ENCODE measurements around the gene CRB1.

CRB1 gene

GRCh38 chr1:197362871-197363270 lies 94.8 kb downstream of the CRB1 start:
- Histone ChIP-seq H2AFZ (ENCODE audit: low read depth, low read length, severe bottlenecking) (no peak overlapping the region), H3K79me2 (ENCODE audit: insufficient read depth, low read length) (no peaks in the 10 kb centered on the region), H3K4me3 (ENCODE audit: insufficient read depth, low read length, poor library complexity, severe bottlenecking) (no peak overlapping the region), H3K9me3 (ENCODE audit: insufficient read depth, low read length) (no peaks in the 10 kb centered on the region), H3K9ac (ENCODE audit: low read length) (no peak overlapping the region), H3K27ac (ENCODE audit: low read depth, low read length) (no peak overlapping the region), H3F3A (ENCODE audit: insufficient read depth) (no peaks in the 10 kb centered on the region), H3K36me3 (ENCODE audit: low read length) (no peaks in the 10 kb centered on the region), H3K4me2 (ENCODE audit: low read depth, low read length, poor library complexity, severe bottlenecking) (no peak overlapping the region), H3K27me3 (ENCODE audit: low read length) (no peaks in the 10 kb centered on the region), H4K20me1 (ENCODE audit: low read depth, low read length) (no peaks in the 10 kb centered on the region), H3K9me2 (replicated peaks; ENCODE audit: insufficient read depth, low read length) (no peaks in the 10 kb centered on the region)
- TF ChIP-seq EZH2phosphoT487 (conservative IDR thresholded peaks at IDR 0.05; ENCODE audit: low read length) (no peak), CTCF (IDR thresholded peaks at IDR 0.05; ENCODE audit: insufficient read depth, low read length, poor library complexity, severe bottlenecking) (no peak)

GRCh38 chr1:197363855-197364254 lies 95.8 kb downstream of the CRB1 start:
- TF ChIP-seq CTCF (IDR thresholded peaks at IDR 0.05; ENCODE audit: insufficient read depth, low read length, poor library complexity, severe bottlenecking): no peak
- TF ChIP-seq EZH2phosphoT487 (conservative IDR thresholded peaks at IDR 0.05; ENCODE audit: low read length): no peak
- no peak overlapping the region for H3K4me3 ChIP-seq (ENCODE audit: insufficient read depth, low read length, poor library complexity, severe bottlenecking)
- H3K79me2 ChIP-seq (ENCODE audit: insufficient read depth, low read length): no peaks in the 10 kb centered on the region
- no peak overlapping the region for H3K9ac ChIP-seq (ENCODE audit: low read length)
- H3K27ac ChIP-seq (ENCODE audit: low read depth, low read length): no peak overlapping the region
- H3K9me3 ChIP-seq (ENCODE audit: insufficient read depth, low read length): no peaks in the 10 kb centered on the region
- no peak overlapping the region for H3K4me2 ChIP-seq (ENCODE audit: low read depth, low read length, poor library complexity, severe bottlenecking)
- no peaks in the 10 kb centered on the region for H3K27me3 ChIP-seq (ENCODE audit: low read length)
- H3F3A ChIP-seq (ENCODE audit: insufficient read depth): no peaks in the 10 kb centered on the region
- H2AFZ ChIP-seq (ENCODE audit: low read depth, low read length, severe bottlenecking): no peak overlapping the region
- H3K36me3 ChIP-seq (ENCODE audit: low read length): no peaks in the 10 kb centered on the region
- H4K20me1 ChIP-seq (ENCODE audit: low read depth, low read length): no peaks in the 10 kb centered on the region
- H3K9me2 ChIP-seq (replicated peaks; ENCODE audit: insufficient read depth, low read length): no peaks in the 10 kb centered on the region

- Histone ChIP-seq H3K9me3 (ENCODE audit: insufficient read depth, low read length) (no peaks in the 10 kb centered on the region), H3F3A (ENCODE audit: insufficient read depth) (no peaks in the 10 kb centered on the region), H3K27me3 (ENCODE audit: low read length) (no peaks in the 10 kb centered on the region), H2AFZ (ENCODE audit: low read depth, low read length, severe bottlenecking) (no peak overlapping the region), H3K4me2 (ENCODE audit: low read depth, low read length, poor library complexity, severe bottlenecking) (no peak overlapping the region), H3K27ac (ENCODE audit: low read depth, low read length) (no peak overlapping the region), H3K4me3 (ENCODE audit: insufficient read depth, low read length, poor library complexity, severe bottlenecking) (no peak overlapping the region), H3K79me2 (ENCODE audit: insufficient read depth, low read length) (no peaks in the 10 kb centered on the region), H4K20me1 (ENCODE audit: low read depth, low read length) (no peaks in the 10 kb centered on the region), H3K36me3 (ENCODE audit: low read length) (no peaks in the 10 kb centered on the region), H3K9ac (ENCODE audit: low read length) (no peak overlapping the region), H3K9me2 (replicated peaks; ENCODE audit: insufficient read depth, low read length) (no peaks in the 10 kb centered on the region)
- TF ChIP-seq EZH2phosphoT487 (conservative IDR thresholded peaks at IDR 0.05; ENCODE audit: low read length): no peak
- TF ChIP-seq CTCF (IDR thresholded peaks at IDR 0.05; ENCODE audit: insufficient read depth, low read length, poor library complexity, severe bottlenecking): no peak
Observed at GRCh38 chr1:197366996-197367395, 98.9 kb downstream of the CRB1 start.

Measured in SU-DHL-6 (cell line).